ENCODE results near the gene NUP133. TPM values are rescaled to one million over a fixed set of nuclear protein-coding genes. Genes with fewer than 3 reads are reported as not detected.
"Not testable (repeated sequence)": the region's sequence is repeated elsewhere in the genome, so short reads cannot be mapped to it uniquely, and the experiment has no call there.

Gene NUP133
- polyA plus RNA-seq, 2 of the 4 experiments (the other 2 are of a cell fraction) = 20.6 to 43.2 TPM

DNA sequence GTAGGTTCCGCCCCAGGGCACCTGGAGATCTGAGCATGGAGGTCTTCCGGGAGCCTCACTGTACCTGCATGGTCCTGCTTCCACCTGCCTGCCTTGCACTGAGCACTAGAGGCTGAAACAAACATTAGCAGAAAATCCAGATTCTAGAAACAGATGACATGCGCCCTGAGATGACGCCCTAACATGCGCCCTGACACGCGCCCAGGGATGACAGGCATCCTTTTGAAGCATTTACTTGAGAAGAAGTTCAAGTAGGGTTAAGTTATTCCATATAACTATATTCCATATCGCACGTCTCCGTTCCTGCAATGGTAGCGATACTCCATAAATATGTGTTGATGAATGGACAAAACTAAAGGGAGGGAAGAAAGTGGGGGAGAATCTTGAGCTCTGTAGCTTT is 87.9 kb downstream of the NUP133 start:
- Histone ChIP-seq H3K27ac (no peak overlapping the region), H3K4me2 (no peak overlapping the region), H3K4me1 (no peaks in the 10 kb centered on the region), H3K4me3 (no peak overlapping the region), H3K9me3 (peaks cover 14% of the 10 kb centered on the region; the same call in 1 of the 3 replicates)
- TF ChIP-seq CHD2 (IDR thresholded peaks at IDR 0.05; ENCODE audit: low read length, partially characterized antibody) = no peak
- no peak for TF ChIP-seq TFCP2L1 (CRISPR knock-in tag; IDR thresholded peaks at IDR 0.05)
- TF ChIP-seq CBX2 (IDR thresholded peaks at IDR 0.05; ENCODE audit: borderline replicate concordance, low read depth) = no peak
- CTCF ChIA-PET = interaction anchor here (1.0 to 1.7 kb wide), 4 partner anchors 11 to 62 kb away, joined by 3 to 5 read pairs (median 4); no protein-coding TSS in a partner anchor
- WGBS (ENCODE audit: missing lambda C conversion rate) = 84% methylated on average over 11 of the region's 11 CpGs
- FAIRE-seq = no peak
- POLR2A ChIA-PET = interaction anchor here (0.9 kb wide), 1 partner anchor 88 kb away, joined by 3 read pairs; the partner anchor contains the start of gene NUP133
- DNase-seq (ENCODE audit: low read depth in 1 of 2, low spot score in 1 of 2) = no peak
- no peak for ATAC-seq

GRCh38 chr1:229418586-229418985 is 89.6 kb downstream of the NUP133 start:
- FAIRE-seq; H3K4me2 ChIP-seq; H3K4me1 ChIP-seq; H3K27ac ChIP-seq; POLR2A ChIA-PET; ATAC-seq; H3K4me3 ChIP-seq; H3K9me3 ChIP-seq; DNase-seq (ENCODE audit: low read depth in 1 of 2, low spot score in 1 of 2); CTCF ChIA-PET: not testable (repeated sequence)
- WGBS (ENCODE audit: missing lambda C conversion rate) = 81% methylated on average over 5 of the region's 6 CpGs

- WGBS (ENCODE audit: missing lambda C conversion rate) = 66% methylated on average over 5 of the region's 5 CpGs
- CTCF ChIA-PET; H3K4me2 ChIP-seq; POLR2A ChIA-PET; DNase-seq (ENCODE audit: low read depth in 1 of 2, low spot score in 1 of 2); FAIRE-seq; H3K27ac ChIP-seq; H3K4me3 ChIP-seq; H3K9me3 ChIP-seq; ATAC-seq: not testable (repeated sequence)
- peaks cover 20% of the 10 kb centered on the region for H3K4me1 ChIP-seq
Measured at GRCh38 chr1:229412810-229413209, 95.3 kb downstream of the NUP133 start.

DNA sequence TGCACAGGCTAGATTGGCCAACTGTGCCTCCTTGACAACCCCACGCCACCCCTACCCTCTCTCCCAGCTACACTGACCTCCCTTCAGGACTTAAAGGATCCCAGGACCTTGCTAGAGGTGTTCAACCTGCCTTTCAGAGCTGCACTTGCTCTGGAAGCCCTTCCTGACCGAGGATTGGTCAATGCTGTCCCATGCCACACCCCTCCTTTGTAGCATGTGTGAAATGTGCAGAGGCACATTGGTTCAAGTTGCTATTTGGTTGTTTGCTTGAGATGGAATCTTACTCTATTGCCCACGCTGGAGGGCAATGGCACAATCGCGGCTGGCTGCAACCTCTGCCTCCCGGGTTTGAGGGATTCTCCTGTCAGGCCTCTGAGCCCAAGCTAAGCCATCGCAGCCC is 96.1 kb downstream of the NUP133 start:
- Histone ChIP-seq H3K4me2 (no peak overlapping the region), H3K4me1 (peaks cover 20% of the 10 kb centered on the region), H3K27ac (no peak overlapping the region), H3K4me3 (no peak overlapping the region), H3K9me3 (no peaks in the 10 kb centered on the region)
- ChIA-PET CTCF (no interaction called here), POLR2A (no interaction called here)
- 93% methylated on average over 7 of the region's 7 CpGs for WGBS (ENCODE audit: missing lambda C conversion rate)
- DNase-seq (ENCODE audit: low read depth in 1 of 2, low spot score in 1 of 2) (no peak), FAIRE-seq (no peak), ATAC-seq (peak; percentile 17 to 37; a peak in 1 of 6 replicates)
- no peak for TF ChIP-seq HEYL (CRISPR knock-in tag; IDR thresholded peaks at IDR 0.05)
- no peak for TF ChIP-seq PHF8 (IDR thresholded peaks at IDR 0.05; ENCODE audit: borderline replicate concordance, low read depth)
- no peak for TF ChIP-seq TP53 (CRISPR knock-in tag; IDR thresholded peaks at IDR 0.05)
- TF ChIP-seq ZSCAN20 (CRISPR knock-in tag; IDR thresholded peaks at IDR 0.05) = no peak
- no peak for TF ChIP-seq RARB (CRISPR knock-in tag; IDR thresholded peaks at IDR 0.05)
- TF ChIP-seq ZFP36 (IDR thresholded peaks at IDR 0.05; ENCODE audit: borderline replicate concordance, partially characterized antibody) = no peak

- WGBS (ENCODE audit: missing lambda C conversion rate) = 73% methylated on average over 10 of the region's 11 CpGs
- Histone ChIP-seq H3K27ac (peak overlapping the region in 1 of 2 experiments; percentile 74; a peak in 3 of 6 replicates), H3K4me2 (peak overlapping the region; percentile 68), H3K4me3 (no peak overlapping the region), H3K9me3 (no peaks in the 10 kb centered on the region), H3K4me1 (peaks cover 20% of the 10 kb centered on the region)
- FAIRE-seq (no peak), ATAC-seq (no peak), DNase-seq (ENCODE audit: low read depth in 1 of 2, low spot score in 1 of 2) (no peak)
- POLR2A ChIA-PET = no interaction called here
- TF ChIP-seq, protein P1, sequence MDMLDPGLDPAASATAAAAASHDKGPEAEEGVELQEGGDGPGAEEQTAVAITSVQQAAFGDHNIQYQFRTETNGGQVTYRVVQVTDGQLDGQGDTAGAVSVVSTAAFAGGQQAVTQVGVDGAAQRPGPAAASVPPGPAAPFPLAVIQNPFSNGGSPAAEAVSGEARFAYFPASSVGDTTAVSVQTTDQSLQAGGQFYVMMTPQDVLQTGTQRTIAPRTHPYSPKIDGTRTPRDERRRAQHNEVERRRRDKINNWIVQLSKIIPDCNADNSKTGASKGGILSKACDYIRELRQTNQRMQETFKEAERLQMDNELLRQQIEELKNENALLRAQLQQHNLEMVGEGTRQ (IDR thresholded peaks at IDR 0.05) = no peak
- TF ChIP-seq MYC (IDR thresholded peaks at IDR 0.05; ENCODE audit: borderline replicate concordance, low read length) (no peak), EHMT2 (IDR thresholded peaks at IDR 0.05; ENCODE audit: low read depth) (no peak), NFE2L2 (conservative IDR thresholded peaks at IDR 0.05; ENCODE audit: low read length) (no peak), CBX8 (IDR thresholded peaks at IDR 0.05) (no peak), FOSB (CRISPR knock-in tag; IDR thresholded peaks at IDR 0.05) (no peak), MAFK (IDR thresholded peaks at IDR 0.05; ENCODE audit: partially characterized antibody) (no peak), FOSL2 (IDR thresholded peaks at IDR 0.05) (no peak), FOSL2 (CRISPR knock-in tag; IDR thresholded peaks at IDR 0.05) (no peak), EHF (CRISPR knock-in tag; IDR thresholded peaks at IDR 0.05) (no peak), TP53 (CRISPR knock-in tag; IDR thresholded peaks at IDR 0.05) (no peak), RFX5 (IDR thresholded peaks at IDR 0.05) (no peak), EP300 (IDR thresholded peaks at IDR 0.05) (no peak), NPAS2 (CRISPR knock-in tag; IDR thresholded peaks at IDR 0.05; ENCODE audit: borderline replicate concordance) (no peak), TFCP2L1 (CRISPR knock-in tag; IDR thresholded peaks at IDR 0.05) (no peak)
- TF ChIP-seq, protein P2, sequence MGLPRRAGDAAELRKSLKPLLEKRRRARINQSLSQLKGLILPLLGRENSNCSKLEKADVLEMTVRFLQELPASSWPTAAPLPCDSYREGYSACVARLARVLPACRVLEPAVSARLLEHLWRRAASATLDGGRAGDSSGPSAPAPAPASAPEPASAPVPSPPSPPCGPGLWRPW (IDR thresholded peaks at IDR 0.05) = no peak
- CTCF ChIA-PET = no interaction called here
Measured at GRCh38 chr1:229411434-229412055, 96.6 kb downstream of the NUP133 start.
